A549 treated with GW870086 at 1 μM for 4 hours (cell line): ENCODE data around the gene MAP1A. TPM values are rescaled to one million over a fixed set of nuclear protein-coding genes. Genes with fewer than 3 reads are reported as not detected.

Experiments used
- total RNA-seq: library from RNA; stranded (reverse); fragments of 200-300 nt; extraction: Qiagen RNA extraction; gene quantifications from 5 replicates; pipeline ENCODE4 v1.2.3, GENCODE V29; 2022; ENCODE audit warnings: low read depth

Gene MAP1A
- total RNA-seq, result 0.59 to 0.85 TPM (median 0.71 TPM) in 5 replicates

DNA sequence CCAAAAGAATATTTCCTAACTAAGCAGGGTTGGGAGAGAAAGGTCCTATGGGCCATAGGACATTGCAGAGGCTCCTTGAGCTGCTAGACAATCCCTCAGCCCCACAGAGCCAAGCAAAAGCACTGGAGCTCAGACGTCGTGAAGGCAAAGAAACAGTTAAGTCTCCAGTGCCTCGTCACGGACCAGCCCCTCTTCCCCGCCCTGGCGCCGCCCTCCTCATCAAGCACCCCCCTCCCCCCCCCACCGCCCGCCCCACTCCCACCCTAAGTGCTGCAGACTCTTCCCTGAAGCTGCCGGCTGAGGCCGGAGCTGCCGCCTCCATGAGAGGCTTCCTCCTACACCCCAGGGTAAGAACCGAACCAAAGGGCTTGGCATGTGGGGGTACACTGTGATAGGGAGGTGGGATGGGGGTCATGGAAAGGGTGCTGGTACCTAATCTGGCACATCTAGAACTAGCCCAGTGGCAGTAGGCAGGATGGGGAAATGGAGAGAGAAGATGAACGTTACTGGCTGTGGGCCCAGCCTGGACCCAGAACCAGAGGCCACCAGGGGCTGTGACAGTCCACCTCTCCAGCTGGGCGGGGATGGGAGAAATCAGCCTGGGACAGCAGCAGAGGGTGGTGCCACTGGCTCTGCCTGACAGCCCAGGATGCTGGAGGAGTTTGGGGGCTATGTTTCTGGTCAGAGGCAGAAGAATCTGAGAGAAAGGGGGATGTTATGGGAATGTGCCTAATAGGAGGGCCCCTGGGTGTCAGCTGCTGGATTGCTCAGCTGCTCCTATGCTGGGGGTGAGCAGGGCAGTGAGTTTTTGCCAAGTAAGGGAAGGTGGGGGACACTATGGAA, at the start of gene MAP1A:
Gene MAP1A (plus strand): TSS at position 255 of the 843 bp plus-strand sequence. CDS start 3,866 bp downstream, outside the sequence.

DNA sequence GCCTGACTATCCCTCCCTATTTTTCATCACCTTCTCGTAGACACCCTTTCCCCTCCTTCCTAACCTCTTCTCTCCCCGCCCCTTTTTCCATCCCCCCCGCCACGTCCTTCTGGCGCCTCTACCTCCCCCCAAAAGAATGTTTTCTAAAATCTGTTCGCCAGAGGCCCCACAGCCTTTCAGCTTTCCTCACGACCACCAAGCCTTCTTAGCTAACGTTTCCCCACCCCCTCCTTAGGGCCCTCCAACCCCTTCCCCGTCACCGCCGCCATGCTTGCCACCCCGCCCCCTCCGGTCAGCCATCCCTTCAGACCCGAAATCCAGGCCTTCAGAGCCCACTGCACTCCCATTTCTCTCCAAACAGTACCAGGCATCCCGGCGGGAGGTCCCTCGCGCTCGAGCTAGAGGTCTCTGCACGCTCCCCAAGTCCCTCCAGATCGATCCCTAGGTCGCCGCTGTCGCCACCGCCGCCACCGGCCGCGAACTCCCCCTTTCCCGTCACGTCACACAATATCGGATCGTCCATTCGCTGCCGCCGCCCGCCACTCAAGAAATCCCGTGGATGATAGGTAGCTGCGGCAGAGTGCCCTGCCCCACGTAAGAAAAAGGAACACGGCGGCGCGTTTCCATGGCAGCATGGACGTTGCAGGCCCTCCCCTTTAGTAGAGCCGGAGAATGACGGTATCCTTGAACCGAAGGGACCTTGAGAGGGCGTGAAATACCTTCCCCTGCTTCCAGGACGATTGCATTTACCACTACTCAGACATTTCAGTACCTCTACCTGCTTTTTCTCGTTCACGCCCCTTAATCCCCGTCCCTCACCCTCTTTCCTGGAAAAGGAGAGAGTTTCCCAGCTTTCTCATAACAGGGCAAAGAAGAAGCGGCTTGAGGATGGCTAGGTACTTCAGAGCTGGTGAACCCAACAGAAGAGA, 24.5 kb upstream of the MAP1A start, which contains the start of gene TP53BP1:
Gene TP53BP1 (minus strand): TSS at position 484 of the 929 bp plus-strand sequence. CDS start 113 bp downstream, at position 371.

Other genes with a start within 250 kb of the MAP1A start
- not detected in 5 replicates for gene TGM7, start 215.4 kb upstream of the MAP1A start, total RNA-seq
- gene LCMT2, start 187.0 kb upstream of the MAP1A start, total RNA-seq, result 6.1 to 7.7 TPM (median 6.7 TPM) in 5 replicates
- gene ZSCAN29, start 146.6 kb upstream of the MAP1A start, total RNA-seq, result 6.5 to 9.6 TPM (median 9.4 TPM) in 5 replicates
- gene TUBGCP4, start 146.5 kb upstream of the MAP1A start, total RNA-seq, result 4.5 to 6.8 TPM (median 5.0 TPM) in 5 replicates
- gene TP53BP1, start 24.5 kb upstream of the MAP1A start, total RNA-seq, result 14.6 to 19.8 TPM (median 17.8 TPM) in 5 replicates
- gene PPIP5K1, start 72.6 kb downstream of the MAP1A start, total RNA-seq, result 5.0 to 8.2 TPM (median 6.5 TPM) in 5 replicates
- gene CKMT1B, start 76.4 kb downstream of the MAP1A start, total RNA-seq, result 2.6 to 5.5 TPM (median 4.8 TPM) in 5 replicates
- gene STRC, start 101.2 kb downstream of the MAP1A start, total RNA-seq, result 0.03 to 0.20 TPM (median 0.10 TPM) in 4 of 5 replicates, not detected in the other
- gene CATSPER2, start 131.2 kb downstream of the MAP1A start, total RNA-seq, result 0.34 to 1.4 TPM (median 0.66 TPM) in 5 replicates
- gene CKMT1A, start 176.3 kb downstream of the MAP1A start, total RNA-seq, result 1.8 to 4.5 TPM (median 2.3 TPM) in 5 replicates
- 250 to 364 TPM (median 349 TPM) in 5 replicates for gene PDIA3, start 228.8 kb downstream of the MAP1A start, total RNA-seq